CD4-positive, alpha-beta T cell treated with Interleukin-21 for 1 hour (primary cell): ENCODE data around the gene CTXN1.
"Not testable (repeated sequence)": the region's sequence is repeated elsewhere in the genome, so short reads cannot be mapped to it uniquely, and the experiment has no call there.

Experiments
- DNase-seq: peaks from one replicate; pipeline ENCODE4 v3.0.0-alpha.2; 2020

Gene CTXN1

DNA sequence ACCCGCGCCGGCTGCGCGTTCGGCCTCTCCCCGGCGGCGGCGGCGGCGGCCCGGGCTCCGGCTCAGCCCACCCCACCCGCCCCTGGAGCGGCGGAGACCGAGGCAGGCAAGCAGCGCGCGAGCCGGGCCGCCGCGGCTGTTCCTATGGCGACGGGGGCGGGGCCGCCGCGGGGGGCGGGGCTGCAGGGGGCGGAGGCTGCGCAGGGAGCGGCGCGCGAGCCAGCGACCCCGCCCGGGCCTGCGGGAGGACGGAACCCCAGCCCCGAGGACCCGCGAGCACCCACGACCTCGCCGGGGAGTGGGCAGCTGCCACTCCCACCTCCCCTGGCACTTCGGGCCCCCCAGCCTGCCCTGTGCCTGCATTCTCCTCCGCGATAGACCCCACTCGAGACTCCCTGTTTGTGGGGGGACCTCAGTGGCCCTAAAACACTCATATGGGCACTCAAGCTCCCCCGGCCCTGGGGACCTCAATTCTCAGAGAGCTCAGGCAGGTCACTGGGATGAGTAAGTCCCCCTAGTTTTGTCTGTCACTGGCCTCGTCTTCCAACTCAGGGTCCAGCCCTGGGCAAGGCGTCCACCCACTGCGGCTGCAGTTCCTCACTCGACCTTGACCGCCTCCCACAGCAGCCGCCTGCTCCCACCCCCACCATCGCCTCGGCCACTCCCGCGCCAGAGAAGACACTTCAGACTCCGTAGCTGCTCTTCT, at the start of gene CTXN1:
Gene CTXN1, minus strand, starts transcription at position 115 of the 706 bp plus-strand sequence. CDS start 597 bp downstream, outside the sequence.
- peak; percentile 82 for DNase-seq

DNA sequence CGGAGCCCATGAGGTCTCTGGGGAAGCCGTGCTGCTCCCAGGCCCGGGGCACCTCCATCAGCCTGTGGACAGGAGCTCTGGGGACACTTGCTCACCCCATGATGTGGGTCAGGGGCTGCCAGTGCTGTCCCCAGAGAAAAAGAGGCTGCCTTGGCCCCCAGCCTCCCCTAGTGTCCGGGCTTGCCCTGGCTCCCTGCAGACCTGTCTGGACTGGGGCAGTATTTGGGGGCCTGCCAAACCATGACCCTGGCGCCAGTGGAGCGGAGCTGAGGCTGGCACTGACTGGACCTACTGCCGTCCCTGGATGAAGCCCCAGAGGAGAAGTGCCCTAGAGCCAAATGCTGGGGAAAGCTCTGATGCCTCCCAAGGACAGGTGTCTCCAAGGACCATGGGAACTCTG, 49.1 kb upstream of the CTXN1 start:
- no peak for DNase-seq

DNA sequence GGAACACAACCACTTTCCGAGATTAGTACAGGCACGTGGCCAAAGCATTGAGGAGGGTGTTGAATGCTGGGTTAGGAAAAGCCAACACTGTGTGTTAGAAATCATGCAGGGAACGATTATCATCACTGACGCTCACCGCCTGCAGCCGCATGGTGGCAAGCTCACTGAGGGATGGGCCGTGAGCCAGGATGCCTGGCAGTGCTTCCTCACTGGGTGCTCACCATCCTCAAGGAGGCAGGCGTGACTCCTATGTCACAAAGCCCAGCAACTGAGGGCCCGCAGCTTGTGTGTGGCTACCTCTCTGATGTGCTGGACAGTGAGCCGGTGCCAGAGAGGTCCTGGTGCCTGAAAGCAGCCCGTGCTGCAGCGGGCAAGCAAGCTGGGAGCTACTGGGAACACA, 47.9 kb upstream of the CTXN1 start:
- no peak for DNase-seq

DNA sequence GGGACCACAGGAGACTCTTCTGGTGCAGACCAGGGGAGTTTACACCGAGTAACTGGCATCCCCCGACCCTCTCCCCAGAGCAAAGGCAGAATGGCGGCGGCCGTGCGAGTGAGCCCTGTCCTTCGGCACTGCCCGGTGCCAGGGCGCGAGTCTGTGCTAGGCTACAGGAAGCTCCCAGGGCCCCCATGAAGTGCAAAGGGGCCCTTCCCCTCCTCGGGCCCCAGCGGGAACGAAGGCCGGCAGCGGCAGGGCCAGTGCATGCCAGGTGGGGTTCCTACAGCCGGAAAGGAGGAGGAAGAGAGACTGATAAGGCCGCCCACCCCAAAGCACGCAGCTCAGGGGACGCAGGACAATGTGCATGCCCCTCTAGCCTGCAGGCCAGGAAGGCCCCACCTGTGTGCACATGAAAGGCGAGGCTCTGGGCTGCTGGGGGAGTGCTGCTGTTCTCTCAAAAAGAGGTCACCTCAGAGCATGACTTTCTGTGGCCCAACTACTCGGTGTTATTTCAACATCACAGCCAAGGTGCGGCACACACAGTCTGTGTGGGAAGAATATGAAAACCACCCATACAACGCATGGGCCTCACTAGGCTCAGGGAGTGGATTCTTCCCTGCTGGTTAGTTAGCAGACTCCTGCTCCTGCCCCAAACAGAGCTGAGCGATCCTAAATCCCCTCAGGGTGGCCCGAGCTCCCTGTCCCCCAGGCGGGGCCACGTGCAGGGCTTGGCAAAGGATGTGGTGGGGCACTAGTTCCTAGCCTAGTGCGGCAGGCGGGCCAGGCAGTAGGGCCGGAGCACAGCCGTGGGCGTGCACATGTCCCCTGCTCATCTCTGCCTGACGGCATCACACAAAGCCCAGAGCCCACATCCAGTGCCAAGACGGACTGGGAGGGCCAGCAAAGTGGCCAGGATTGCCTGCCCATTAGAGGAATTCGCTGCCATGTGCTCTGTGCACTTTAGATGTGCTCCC, 45.9 kb upstream of the CTXN1 start:
- DNase-seq, result no peak

DNA sequence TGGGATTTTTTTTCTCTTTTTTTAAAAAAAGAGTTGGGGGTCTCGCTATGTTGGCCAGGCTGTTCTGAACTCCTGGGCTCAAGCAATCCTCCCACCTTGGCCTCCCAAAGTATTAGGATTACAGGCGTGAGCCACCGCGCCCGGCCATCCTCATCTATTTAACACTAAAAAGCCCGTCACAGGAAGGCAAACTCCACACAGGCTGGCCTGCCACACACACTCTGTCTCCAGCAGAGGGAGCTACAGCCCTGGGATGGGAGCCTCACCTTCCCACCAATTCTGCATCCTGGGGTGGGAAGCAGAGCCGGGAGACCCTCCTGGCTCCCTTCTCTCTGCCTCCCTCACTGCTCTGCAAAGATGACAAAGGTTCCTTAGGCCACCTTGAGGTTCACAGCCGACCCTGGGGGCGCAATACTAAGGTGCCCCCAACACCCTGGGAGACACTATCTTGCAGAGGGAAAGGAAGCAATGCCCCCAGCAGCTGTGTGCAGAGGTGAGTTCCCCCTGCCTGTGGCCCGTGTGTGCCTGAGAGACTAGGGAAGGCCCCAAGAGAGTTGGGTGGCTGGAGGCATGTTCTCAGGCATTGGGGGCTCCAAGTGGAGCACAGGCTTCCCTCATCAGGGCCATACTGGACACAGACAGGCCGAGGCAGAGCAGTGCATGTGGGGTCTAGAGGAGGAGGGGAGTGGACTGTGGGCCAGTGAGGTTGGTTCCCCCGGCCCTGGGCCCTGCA, 44.9 kb upstream of the CTXN1 start:
- DNase-seq, result peak; percentile 20

DNA sequence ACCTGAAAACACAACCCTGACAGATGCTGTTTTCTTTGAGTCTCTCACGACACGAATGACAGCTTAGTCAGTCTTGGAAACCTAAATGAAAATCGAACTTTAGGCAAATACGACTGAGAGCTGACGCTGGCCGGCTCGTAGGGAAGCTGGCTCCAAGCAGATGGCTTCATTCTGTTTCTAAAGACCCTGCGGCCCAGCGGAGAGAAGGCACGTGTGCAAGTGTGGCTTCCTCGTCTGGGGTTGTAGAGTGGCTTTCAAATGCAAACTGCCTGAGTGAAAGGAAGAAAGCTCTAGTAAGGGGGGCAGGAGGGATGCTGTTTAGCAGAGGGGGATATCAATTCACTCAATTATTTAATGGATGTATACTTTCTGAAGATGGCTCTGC, 43.6 kb upstream of the CTXN1 start:
- no peak for DNase-seq

DNA sequence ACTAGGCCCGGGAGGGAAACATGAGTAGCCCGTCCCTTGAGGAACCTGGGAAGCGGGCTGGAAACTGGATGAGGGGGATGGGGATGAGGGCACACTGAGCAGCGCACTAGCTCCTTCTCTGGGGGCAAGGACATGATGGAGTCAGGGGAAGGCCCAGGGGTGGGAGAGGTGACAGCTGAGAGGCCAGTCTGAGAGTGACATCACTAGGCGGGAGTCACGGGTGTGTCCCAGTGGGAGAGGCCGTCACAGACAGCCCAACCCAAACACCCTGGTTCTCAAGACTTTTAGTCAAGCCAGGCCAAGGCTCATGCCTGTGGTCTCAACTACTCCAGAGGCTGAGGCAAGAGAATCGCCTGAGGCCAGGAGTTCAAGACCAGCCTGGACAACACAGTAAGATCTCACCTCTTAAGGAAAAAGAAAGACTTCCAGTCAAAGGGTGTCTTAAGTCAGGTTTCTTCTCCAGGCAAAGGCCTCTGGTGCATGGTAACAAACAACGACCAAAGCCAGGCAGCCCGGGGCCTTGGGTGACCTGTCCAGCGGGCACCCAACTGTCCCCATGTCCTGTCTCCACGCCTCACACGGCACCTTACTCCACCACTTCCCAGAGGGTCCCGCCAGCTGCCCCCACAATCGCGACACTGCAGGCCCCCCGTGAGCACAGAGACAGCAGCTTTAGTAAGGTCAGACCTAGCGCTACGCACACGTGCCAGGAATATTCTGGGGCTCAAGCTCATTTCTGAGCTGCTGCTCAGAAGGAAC, 43.0 kb upstream of the CTXN1 start:
- DNase-seq, result no peak

DNA sequence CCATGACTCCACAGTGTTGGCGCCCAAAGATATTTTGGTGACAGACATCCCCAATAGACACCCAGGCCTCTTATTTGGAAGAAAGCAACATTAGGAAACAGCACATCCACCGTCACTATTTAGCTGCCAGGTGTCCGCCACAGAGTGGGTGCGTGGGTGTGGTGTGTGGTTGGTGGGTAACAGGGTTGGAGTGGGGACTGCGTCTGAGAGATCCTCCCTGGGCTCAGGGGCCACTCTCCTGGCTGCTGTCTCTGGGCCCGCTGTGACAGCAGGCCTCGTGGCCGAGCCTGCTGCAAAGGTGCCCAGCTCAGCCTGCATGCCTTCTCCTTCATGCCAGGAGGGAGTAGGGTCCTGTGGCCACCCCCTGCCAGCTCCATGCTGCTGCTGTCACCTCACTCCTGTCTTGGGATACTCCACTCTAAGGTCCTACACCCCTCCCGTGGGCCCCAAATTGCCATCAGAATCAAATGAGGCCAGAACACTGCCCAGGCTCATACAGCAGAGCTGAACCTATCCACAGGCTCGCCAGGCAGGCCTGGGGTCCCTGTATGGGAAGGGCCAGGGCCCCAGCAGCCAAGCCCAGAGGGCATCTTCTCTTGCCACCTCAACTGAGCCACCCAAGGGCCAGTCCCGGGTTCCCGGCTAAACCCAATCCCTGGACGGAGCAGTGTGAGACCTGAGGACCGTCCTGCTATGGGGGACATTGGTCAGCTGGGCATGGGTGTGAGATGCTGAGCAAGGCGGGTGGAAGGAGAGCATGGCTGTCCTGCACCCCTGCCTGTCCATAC, 42.3 kb upstream of the CTXN1 start:
- no peak for DNase-seq

DNA sequence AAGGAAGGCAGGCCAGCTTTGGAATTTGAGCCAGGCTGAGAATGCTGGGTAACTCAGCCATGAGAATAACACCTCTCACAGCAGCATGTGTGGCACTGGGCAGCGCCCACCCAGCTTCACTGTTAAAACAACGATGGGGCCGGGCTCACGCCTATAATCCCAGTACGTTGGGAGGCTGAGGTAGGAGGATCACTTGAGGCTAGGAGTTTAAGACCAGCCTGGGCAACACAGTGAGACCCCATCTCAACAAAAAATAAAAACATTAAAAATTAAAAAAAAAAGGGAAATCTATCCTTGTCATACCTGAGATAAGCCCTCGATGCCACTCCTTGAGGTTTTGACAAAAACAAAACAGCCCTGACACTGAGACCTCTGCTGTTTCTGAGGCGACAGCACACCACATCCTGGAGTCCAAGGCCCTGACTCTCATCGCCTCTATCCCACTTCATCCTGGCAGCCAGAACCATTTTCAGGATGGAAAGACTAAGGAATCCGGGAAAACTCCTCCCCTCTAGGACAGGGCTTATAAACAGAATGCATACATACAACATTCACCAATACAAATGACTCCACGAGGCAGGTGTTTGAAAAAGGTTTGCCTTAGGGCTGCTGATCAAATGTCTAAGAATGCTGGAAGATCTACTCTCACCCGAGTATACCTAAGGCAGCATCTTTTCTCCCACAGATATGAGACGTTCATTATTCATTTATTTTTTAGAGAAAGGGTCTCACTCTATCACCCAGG, 40.2 kb upstream of the CTXN1 start:
- no peak for DNase-seq

DNA sequence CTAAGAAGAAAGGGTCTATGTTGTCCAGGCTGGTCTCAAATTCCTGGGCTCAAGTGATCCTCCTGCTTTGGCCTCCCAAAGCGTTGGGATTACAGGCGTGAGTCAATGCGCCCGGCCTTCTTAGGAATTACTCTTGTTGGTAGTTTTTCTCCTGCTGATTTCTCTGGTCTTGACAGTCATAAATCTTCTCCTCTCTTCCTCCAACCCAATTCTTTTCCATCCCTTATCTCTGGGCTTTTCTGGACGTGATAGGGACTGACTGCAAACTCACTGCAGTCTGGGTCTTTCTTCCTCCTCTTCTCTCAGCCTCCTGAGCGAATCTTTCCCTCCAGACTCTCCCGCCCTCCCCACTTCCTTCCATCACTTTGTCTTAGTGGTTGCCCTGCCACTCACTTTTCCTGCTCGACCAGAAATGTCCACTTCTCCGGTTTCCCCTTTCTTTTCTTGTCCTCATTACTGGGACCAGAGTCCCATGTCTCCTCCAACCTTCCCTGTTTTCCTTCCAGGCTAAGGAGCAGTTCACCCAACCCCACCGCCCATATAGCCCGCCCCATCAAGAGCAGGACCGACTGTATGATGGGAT, 39.4 kb upstream of the CTXN1 start:
- DNase-seq, result no peak

DNA sequence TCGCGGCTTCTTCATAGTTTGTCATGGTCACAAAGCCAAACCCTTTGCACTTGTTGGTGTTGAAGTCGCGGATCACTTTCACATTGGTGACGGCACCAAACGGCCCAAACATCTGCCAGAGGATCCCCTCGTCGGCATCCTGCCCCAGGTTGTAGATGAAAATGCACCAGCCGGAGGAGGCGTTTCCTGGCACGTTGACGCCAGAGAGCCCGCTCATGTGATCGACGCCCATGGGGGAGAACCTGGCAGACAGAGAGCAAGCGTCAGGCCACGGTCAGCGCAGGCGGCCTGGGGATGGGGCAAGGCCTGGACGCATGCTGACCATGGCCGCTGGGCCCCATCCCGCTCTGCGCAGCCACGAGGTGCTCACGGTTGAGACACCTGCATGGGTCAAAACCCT, 37.6 kb upstream of the CTXN1 start:
- no peak for DNase-seq

DNA sequence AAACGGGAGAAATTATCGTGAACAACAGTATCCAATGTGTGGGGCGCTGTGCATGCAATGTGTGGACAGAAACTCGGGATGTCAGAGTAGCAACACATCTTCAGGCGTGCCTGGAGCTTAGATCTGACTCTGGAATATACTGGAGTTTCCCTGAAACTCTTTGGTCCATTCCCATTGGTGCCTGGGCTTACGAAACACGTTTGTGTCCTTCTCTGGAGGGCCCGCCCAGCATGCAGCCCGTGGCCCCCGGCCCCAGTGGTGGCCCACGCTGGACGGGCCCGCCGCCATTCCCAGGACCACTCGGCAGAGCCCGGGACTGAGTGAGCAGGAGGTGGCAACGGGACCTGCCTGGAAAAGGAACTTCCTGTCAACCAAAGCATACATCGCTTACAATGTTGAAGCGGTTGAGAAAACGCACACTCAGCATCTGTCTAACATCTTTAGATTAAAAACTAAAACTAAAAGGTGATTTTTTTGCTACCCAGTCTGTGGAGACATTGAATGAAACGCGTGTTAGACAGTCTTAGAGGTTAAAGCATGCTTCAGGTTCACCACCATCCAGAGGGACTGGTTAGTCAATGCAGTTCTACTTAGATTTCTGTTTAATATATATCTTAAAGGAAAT, 36.8 kb upstream of the CTXN1 start:
- no peak for DNase-seq

DNA sequence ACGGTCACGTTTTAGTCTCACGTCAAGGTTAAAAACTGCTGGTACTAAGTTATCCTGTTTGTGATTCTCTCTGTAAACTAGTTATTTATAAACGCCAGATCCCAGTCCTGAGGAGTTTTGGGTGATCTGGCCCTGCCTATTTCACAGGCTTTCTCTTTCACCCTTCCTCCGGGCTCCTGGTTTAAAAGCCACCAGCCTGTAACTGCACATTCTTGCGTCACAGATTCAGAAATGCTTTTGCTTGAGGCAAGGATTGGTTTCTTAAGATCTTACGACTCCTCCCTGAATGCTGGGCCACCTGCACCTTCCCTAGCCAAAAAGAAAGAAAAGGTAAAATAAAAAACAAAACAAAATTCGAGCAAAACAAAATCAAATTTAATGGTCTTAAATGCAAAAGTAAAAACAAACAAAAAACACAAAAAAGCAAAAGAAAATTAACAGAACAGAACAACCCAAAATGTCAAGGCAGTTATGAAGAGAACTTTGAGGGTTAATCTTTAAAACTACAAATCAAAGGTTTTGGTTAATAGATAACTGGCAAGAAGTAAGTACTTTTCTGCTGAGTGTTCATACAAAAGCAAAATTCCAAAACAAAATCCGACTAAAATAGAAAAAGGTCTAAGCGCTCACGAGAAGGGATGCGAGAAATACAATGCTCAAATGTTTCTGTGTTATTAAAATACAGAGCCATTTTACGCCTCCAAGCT, 36.1 kb upstream of the CTXN1 start:
- no peak for DNase-seq

DNA sequence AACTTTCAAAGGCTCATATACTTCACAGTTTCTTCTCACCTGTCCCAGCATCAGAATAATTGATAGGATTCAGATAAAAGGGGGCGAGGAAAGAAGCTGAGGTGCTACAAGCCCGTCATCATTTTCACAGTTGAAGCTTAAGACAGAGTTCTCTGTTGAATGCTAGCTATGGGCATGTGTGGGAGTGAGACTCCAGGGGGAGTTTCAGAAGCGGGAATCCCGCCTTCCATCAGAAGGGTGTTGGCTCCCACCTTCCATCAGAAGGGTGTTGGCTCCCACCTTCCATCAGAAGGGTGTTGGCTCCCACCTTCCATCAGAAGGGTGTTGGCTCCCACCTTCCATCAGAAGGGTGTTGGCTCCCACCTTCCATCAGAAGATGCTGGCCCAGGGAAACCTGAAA, 35.1 kb upstream of the CTXN1 start:
- DNase-seq, result not testable (repeated sequence)

DNA sequence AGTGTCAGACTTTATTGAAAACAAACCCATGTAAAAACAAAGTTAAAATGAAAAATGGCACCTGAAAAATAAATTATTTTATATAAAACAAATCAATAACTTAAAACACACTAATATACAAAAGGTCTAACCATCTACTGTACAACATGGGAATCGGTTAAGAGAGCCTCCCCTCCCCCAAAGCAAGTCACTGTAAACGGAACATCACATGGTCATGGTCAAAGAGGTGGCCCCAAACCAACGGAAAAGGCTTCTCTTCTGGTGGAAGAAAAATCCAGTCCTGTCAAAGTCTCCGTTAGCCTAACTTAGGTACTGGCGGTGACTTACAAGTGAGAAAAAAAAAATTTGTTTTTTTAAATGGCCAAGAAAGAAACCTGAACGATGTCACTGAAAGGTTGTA, 33.3 kb upstream of the CTXN1 start:
- no peak for DNase-seq

DNA sequence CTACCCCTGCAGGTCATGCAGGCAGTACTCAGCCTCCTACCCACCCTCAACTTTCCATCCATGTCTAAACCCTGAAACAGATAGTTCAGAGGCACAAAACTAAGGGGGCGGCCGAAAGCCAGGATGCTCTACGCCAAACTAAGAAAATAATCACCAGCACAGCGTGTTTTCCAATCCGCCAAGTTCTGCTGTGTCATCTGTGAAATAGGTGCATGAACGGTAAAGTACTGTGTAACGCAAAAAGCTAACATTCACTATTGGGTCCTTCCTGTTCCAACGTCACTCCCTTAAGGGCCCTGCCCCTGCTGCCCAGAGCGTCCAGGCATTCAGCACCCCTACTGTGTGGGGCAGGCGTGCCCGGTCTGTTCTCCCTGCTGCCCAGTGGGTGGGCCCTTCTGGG, 29.8 kb upstream of the CTXN1 start:
- DNase-seq, result no peak

DNA sequence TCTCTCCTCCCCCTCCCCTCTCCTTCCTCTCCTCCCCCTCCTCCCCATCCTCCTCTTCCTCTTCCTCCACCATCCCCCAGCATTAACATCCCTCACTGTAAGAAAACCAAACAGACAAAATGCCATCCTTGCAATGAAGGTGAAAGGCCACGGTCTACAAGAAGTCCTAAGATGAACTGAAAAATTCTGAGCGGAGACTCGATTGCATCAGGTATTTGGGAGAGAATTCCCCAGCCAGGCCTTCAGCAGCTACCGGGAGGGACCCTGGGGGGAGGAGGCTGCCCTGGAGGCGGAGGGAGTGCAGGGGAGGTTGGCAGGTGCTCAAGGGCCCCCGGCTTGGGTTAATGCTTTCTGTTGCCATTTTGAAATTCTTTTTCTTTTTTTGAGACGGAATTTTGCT, 27.6 kb upstream of the CTXN1 start:
- no peak for DNase-seq

DNA sequence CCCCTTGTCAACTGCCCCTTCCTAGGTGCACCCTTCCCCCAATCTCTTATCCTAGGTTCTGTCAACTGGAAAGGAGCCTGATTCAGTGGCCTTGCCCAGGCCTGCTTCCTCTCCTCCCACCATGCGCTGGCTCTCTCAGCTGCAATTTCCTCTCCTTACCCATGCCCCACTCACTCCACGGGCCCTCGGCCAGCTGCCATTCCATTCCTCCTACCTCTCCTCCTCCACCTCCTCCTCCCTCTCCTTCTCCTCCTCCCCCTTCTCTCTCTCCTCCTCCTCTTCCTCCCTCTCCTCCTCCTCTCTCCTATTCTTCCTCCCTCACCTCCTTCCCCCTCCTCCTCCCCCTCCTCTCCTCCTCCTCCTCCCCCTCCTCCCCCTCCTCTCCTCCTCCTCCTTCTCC, 27.1 kb upstream of the CTXN1 start:
- no peak for DNase-seq

DNA sequence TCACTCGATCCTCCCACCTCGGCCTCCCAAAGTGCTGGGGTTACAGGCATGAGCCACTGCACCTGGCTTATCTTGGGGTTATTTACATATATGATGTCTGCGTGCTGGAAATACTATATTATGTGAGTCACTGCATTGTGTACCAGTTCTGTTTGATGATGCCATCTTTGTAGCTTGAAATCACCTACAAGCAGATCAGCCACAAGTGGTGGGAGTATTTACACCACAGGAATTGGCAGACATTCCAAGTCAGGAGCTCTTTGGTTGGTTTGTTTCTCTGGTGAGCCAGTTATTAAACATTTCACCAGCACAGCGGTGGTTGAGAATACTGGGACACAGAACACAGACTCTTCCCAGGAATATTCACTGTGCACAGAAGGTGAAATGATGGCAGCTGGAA, 22.0 kb upstream of the CTXN1 start:
- no peak for DNase-seq
